Measurements from ENCODE around the gene SSU72.

- TF ChIP-seq CTCF (conservative IDR thresholded peaks at IDR 0.05; ENCODE audit: low read depth, low read length) = no peak
- TF ChIP-seq EZH2 (IDR thresholded peaks at IDR 0.05; ENCODE audit: borderline replicate concordance, low read depth, low read length, poor library complexity, severe bottlenecking) = no peak
Observed at GRCh38 chr1:1558591-1558990, 16.1 kb downstream of the SSU72 start.
